Tibial nerve (tissue), 4 donors: Measurements from ENCODE around the gene ZNF143. TPM values are rescaled to one million over a fixed set of nuclear protein-coding genes. Genes with fewer than 3 reads are reported as not detected.

Source experiments
- DNase-seq, 2 donors: peaks; one replicate each; pipeline ENCODE4 v3.0.0-alpha.2; 2019; ENCODE audit warnings: low spot score in 2 of 2
- H3K27ac ChIP-seq, 4 donors: fragments of 200-600 bp; sonication (generic) in 3 of 4; one replicate each; pipeline ENCODE4 v1.5.1; 2017 to 2019; ENCODE audit warnings: mild to moderate bottlenecking in 1 of 4
- H3K27me3 ChIP-seq, 2 donors: fragments of 200-600 bp; sonication (generic) in 1 of 2; one replicate each; pipeline versions ENCODE4 v1.5.1 to v1.6.0; 2017 to 2019
- H3K36me3 ChIP-seq, 3 donors: fragments of 200-600 bp; sonication (generic); one replicate each; pipeline ENCODE4 v1.5.1; 2018 to 2019
- H3K4me1 ChIP-seq, 4 donors: fragments of 200-600 bp; sonication (generic) in 3 of 4; one replicate each; pipeline ENCODE4 v1.5.1; 2017 to 2019
- H3K4me3 ChIP-seq, 4 donors: fragments of 200-600 bp; sonication (generic) in 3 of 4; one replicate each; pipeline ENCODE4 v1.5.1; 2017 to 2019; ENCODE audit warnings: mild to moderate bottlenecking in 1 of 4, moderate library complexity in 1 of 4
- H3K9me3 ChIP-seq, 4 donors: fragments of 200-600 bp; sonication (generic) in 3 of 4; one replicate each; pipeline ENCODE4 v1.5.1; 2017 to 2019
- EP300 ChIP-seq, 2 donors: sonication (generic); formaldehyde crosslinking; IDR thresholded peaks; one replicate each; pipeline ENCODE4 v1.6.1; 2017; ENCODE audit warnings: antibody characterized with exemption in 2 of 2, mild to moderate bottlenecking in 1 of 2
- POLR2A ChIP-seq, 2 donors: fragments of 450-650 bp; IDR thresholded peaks; one replicate each; pipeline ENCODE4 v1.6.1; 2017; ENCODE audit warnings: antibody characterized with exemption in 2 of 2, mild to moderate bottlenecking in 2 of 2, moderate library complexity in 2 of 2
- WGBS, 2 donors: methylation state at CpG; one replicate each; pipeline ENCODE4 v1.1.5; 2018; 5-methylcytosine and 5-hydroxymethylcytosine counted together
- total RNA-seq, 4 donors: library from RNA; depleted of rRNA; stranded (reverse); fragments of >200 nt; gene quantifications; one replicate each; pipeline ENCODE4 v1.1.0, GENCODE V29; 2016
- TF ChIP-seq, protein P1 (sequence below), 5 experiments: fragments of 200-600 bp in 3 of 5; fragments of 450-650 bp in 2 of 5; sonication (generic) in 3 of 5; IDR thresholded peaks; one replicate each; pipeline ENCODE4 v1.5.1; 2016 to 2019; ENCODE audit warnings: antibody characterized with exemption in 5 of 5, mild to moderate bottlenecking in 3 of 5, moderate library complexity in 2 of 5

ZNF143 gene
- total RNA-seq, 4 donors from 2014 or later: 14.0 to 40.9 (median 23.8) TPM

DNA sequence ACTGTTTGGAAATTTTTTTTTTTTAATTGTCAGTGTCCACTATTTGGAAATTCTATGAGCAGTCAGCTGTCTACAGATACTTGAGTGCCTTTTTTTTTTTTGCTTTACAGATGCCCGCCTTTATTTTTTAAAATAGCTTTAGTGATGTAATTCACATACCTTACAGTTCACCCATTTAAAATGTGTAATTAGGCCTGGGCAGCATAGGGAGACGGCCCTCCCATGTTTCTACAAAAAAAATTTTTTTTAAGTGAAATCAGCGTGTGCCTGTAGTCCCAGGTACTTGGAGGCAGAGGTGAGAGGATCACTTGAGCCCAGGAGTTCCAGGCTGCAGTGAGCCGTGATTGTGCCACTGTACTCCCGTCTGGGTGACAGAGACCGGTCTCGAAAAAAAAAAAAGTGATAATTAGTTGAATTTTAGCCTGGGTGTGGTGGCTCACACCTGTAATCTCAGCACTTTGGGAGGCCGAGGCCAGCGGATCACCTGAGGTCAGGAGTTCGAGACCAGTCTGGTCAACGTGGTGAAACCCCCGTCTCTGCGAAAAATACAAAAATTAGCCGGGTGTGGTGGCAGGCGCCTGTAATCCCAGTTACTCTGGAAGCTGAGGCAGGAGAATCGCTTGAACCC lies 1.5 kb downstream of the ZNF143 start:
- 80 to 81% methylated on average over 16 of the region's 16 CpGs for WGBS, 2 donors
- TF ChIP-seq EP300 (IDR thresholded peaks at IDR 0.05) (no peak), POLR2A (IDR thresholded peaks at IDR 0.05) (no peak)
- TF ChIP-seq, protein P1, sequence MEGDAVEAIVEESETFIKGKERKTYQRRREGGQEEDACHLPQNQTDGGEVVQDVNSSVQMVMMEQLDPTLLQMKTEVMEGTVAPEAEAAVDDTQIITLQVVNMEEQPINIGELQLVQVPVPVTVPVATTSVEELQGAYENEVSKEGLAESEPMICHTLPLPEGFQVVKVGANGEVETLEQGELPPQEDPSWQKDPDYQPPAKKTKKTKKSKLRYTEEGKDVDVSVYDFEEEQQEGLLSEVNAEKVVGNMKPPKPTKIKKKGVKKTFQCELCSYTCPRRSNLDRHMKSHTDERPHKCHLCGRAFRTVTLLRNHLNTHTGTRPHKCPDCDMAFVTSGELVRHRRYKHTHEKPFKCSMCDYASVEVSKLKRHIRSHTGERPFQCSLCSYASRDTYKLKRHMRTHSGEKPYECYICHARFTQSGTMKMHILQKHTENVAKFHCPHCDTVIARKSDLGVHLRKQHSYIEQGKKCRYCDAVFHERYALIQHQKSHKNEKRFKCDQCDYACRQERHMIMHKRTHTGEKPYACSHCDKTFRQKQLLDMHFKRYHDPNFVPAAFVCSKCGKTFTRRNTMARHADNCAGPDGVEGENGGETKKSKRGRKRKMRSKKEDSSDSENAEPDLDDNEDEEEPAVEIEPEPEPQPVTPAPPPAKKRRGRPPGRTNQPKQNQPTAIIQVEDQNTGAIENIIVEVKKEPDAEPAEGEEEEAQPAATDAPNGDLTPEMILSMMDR (IDR thresholded peaks at IDR 0.05): no peak
- no peak for DNase-seq
- Histone ChIP-seq H3K27ac (peak overlapping the region; percentile 98 to 100 (median 99)), H3K4me1 (peaks cover 0 to 22% (median 8%) of the 10 kb centered on the region in 4 donors), H3K36me3 (no peaks in the 10 kb centered on the region), H3K27me3 (no peaks in the 10 kb centered on the region), H3K9me3 (no peaks in the 10 kb centered on the region), H3K4me3 (peak overlapping the region in 3 of 4 donors; percentile 74 to 93 (median 78))

DNA sequence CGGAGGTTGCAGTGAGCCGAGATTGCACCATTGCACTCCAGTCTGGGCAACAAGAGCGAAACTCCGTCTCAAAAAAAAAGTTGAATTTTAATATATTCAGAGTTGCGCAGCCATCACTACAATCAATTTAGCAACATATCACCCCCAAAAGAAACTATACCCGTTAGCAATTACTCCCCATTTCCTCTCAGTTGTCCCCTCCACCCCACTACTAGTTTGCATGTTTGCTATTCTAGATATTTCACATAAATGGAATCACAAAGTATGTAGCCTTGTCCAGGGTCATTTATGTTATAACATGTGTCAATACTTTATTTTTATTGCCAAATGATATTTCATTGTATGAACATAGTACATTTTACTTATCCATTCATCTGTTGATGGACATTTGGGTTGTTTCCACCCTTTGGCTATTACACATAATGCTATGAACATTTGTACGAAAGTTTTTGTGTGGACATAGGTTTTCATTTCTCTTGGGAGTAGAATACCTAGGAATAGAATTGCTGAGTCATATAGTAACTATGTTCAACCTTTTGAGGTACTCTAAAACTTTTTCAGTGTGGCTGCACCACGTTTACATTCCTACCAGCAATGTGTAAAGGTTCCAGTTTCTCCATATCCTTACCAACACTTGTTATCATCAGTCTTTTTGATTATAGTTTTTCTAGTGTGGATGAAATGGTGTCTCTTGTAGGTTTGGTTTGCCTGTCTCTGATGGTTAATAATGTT lies 2.2 kb downstream of the ZNF143 start:
- WGBS, 2 donors: 92 to 94% methylated on average over 8 of the region's 8 CpGs
- Histone ChIP-seq H3K4me1 (peaks cover 0 to 22% (median 8%) of the 10 kb centered on the region in 4 donors), H3K36me3 (no peaks in the 10 kb centered on the region), H3K27ac (peak overlapping the region in 3 of 4 donors; percentile 98 to 100 (median 99)), H3K27me3 (no peaks in the 10 kb centered on the region), H3K9me3 (no peaks in the 10 kb centered on the region), H3K4me3 (no peak overlapping the region)
- DNase-seq: no peak
- TF ChIP-seq, protein P1 (IDR thresholded peaks at IDR 0.05): no peak
- TF ChIP-seq EP300 (IDR thresholded peaks at IDR 0.05): no peak
- no peak for TF ChIP-seq POLR2A (IDR thresholded peaks at IDR 0.05)

DNA sequence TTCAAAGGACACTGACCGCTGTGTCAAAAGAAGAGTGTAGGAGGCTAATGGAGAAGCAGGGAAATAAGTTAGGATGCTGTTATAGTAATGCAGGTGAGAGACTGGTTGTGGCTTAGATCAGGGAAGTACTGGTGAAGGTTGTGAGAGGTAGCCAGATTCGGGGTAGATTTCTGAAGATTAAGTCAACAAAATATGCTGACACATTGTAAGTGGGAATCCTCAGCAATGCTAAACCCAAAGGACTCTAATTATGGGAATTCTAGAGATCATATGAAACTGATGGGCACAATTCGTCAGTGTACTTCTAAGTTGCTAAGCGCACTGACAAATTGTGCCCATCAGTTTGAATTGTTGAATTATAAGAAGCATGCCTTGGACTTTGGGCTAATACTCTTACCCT lies 10.0 kb downstream of the ZNF143 start:
- Histone ChIP-seq H3K4me1 (no peaks in the 10 kb centered on the region), H3K9me3 (no peaks in the 10 kb centered on the region), H3K4me3 (no peak overlapping the region), H3K36me3 (peaks cover 0 to 53% (median 0%) of the 10 kb centered on the region in 3 donors), H3K27me3 (no peaks in the 10 kb centered on the region), H3K27ac (no peak overlapping the region)
- WGBS, 2 donors: 90 to 91% methylated on average over 4 of the region's 4 CpGs
- TF ChIP-seq, protein P1 (IDR thresholded peaks at IDR 0.05): no peak
- TF ChIP-seq EP300 (IDR thresholded peaks at IDR 0.05): no peak
- TF ChIP-seq POLR2A (IDR thresholded peaks at IDR 0.05): no peak
- no peak for DNase-seq

DNA sequence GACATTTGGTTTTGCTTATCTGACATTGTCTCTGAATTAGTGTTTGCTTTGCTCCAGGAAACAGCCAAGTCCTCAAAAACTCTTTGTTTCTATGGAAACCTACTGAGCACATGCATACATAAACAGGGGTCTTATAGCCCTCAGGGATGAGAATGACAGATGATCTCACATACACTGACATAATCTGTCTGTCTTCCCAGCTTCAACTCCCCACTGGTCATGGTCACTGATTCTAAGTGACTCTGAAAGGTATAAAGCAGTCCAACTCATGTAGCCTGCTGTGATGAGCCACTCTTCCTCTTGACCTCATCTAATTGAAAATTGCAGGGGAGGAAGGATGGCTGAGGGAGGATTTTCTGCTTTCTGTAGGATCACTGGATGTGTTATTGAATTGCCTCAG lies 12.6 kb downstream of the ZNF143 start:
- no peak for DNase-seq
- H3K36me3 ChIP-seq: peaks cover 0 to 79% (median 5%) of the 10 kb centered on the region in 3 donors
- H3K27ac ChIP-seq: no peak overlapping the region
- H3K4me3 ChIP-seq: no peak overlapping the region
- no peaks in the 10 kb centered on the region for H3K27me3 ChIP-seq
- no peaks in the 10 kb centered on the region for H3K9me3 ChIP-seq
- H3K4me1 ChIP-seq: no peaks in the 10 kb centered on the region
- TF ChIP-seq POLR2A (IDR thresholded peaks at IDR 0.05) (no peak), EP300 (IDR thresholded peaks at IDR 0.05) (no peak)

DNA sequence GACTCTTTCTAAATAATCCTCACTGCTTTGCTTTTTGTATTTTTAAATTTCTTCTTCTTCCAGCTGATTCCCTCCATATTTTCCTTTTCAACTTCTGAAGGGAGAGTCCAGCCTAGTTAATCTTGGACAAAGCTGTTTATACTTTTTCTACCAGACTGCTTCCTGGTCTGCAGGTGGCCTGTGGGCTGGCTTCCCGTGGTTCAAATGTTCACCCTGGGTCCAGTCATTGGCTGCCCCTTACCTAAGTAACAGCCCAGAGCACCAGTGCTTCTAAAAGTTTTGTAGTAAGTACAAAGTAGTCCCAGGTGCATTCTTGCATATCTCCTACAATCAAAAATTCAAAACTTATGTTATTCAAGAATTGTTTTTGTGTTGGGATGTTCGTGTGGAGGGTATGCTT lies 19.1 kb downstream of the ZNF143 start:
- Histone ChIP-seq H3K9me3 (no peaks in the 10 kb centered on the region), H3K4me1 (no peaks in the 10 kb centered on the region), H3K27me3 (no peaks in the 10 kb centered on the region), H3K4me3 (no peak overlapping the region), H3K27ac (no peak overlapping the region), H3K36me3 (peaks cover 0 to 99% (median 19%) of the 10 kb centered on the region in 3 donors)
- no peak for DNase-seq
- whole genome bisulfite sequencing, 2 donors: 78% methylated on average over 2 of the region's 2 CpGs
- TF ChIP-seq EP300 (IDR thresholded peaks at IDR 0.05) (no peak), POLR2A (IDR thresholded peaks at IDR 0.05) (no peak)
- TF ChIP-seq, protein P1 (IDR thresholded peaks at IDR 0.05): no peak
